WTC11 (cell line): Measurements from ENCODE around the gene ACTRT3. TPM values are rescaled to one million over a fixed set of nuclear protein-coding genes. Genes with fewer than 3 reads are reported as not detected.
A peak's percentile ranks its signal among the peaks of the same experiment; 100 is the strongest.

ENCODE experiments used
- ATAC-seq: fragments of 200-7000 bp; cut with Tn5 transposase; 2 replicates; pipeline ENCODE4 v1.10.0; 2021; ENCODE audit warnings: mild to moderate bottlenecking, moderate library complexity
- CTCF ChIA-PET: fragments of 300-600 bp; sonication (Branson Sonifier 250); formaldehyde crosslinking; loops from one replicate; lab custom pipeline; 2021; ENCODE audit warnings: antibody characterized with exemption; lab: Charles Lee
- POLR2A ChIA-PET: fragments of 350-600 bp; sonication (Branson Sonifier 250); formaldehyde crosslinking; loops from one replicate; lab custom pipeline; 2021; ENCODE audit warnings: antibody characterized with exemption; lab: Charles Lee
- DNase-seq: peaks from one replicate; pipeline ENCODE4 v3.0.0; 2021; ENCODE audit warnings: low spot score
- H3K27ac Mint-ChIP-seq: 2 replicates; pipeline ENCODE4 v1.8.0; 2021; ENCODE audit warnings: mixed read lengths
- H3K27me3 Mint-ChIP-seq: 2 replicates; pipeline ENCODE4 v1.8.0; 2021; ENCODE audit warnings: low read depth, mild to moderate bottlenecking, moderate library complexity, mixed read lengths
- H3K36me3 Mint-ChIP-seq: 2 replicates; pipeline ENCODE4 v1.8.0; 2021; ENCODE audit warnings: mixed read lengths
- H3K4me1 Mint-ChIP-seq: 2 replicates; pipeline ENCODE4 v1.8.0; 2022; ENCODE audit warnings: mixed read lengths
- H3K4me3 Mint-ChIP-seq: 2 replicates; pipeline ENCODE4 v1.8.0; 2021; ENCODE audit warnings: mild to moderate bottlenecking, moderate library complexity, mixed read lengths
- H3K9me3 Mint-ChIP-seq: 2 replicates; pipeline ENCODE4 v1.8.0; 2021; ENCODE audit warnings: mixed read lengths
- CREM ChIP-seq: sonication (generic); formaldehyde crosslinking; IDR thresholded peaks from 2 replicates; pipeline ENCODE4 v1.8.1; 2022; ENCODE audit warnings: mild to moderate bottlenecking, missing genetic modification reagents, moderate library complexity
- FOXP4 ChIP-seq: sonication (generic); formaldehyde crosslinking; IDR thresholded peaks from 2 replicates; pipeline ENCODE4 v1.8.0; 2022; ENCODE audit warnings: mild to moderate bottlenecking, missing genetic modification reagents
- IRF1 ChIP-seq: sonication (generic); formaldehyde crosslinking; IDR thresholded peaks from 2 replicates; pipeline ENCODE4 v1.8.0; 2023; ENCODE audit warnings: missing genetic modification reagents
- IRF2 ChIP-seq: sonication (generic); formaldehyde crosslinking; IDR thresholded peaks from 2 replicates; pipeline ENCODE4 v1.8.0; 2022; ENCODE audit warnings: low read depth, missing genetic modification reagents, borderline replicate concordance
- KAT7 ChIP-seq: sonication (generic); formaldehyde crosslinking; IDR thresholded peaks from 2 replicates; pipeline ENCODE4 v1.8.1; 2023; ENCODE audit warnings: missing genetic modification reagents, mild to moderate bottlenecking, borderline replicate concordance
- OVOL2 ChIP-seq: fragments of 250-450 bp; sonication (Bioruptor Pico); IDR thresholded peaks from 2 replicates; pipeline ENCODE4 v1.9.0; 2021; ENCODE audit warnings: mild to moderate bottlenecking, borderline replicate concordance
- PRDM15 ChIP-seq: sonication (generic); formaldehyde crosslinking; IDR thresholded peaks from 2 replicates; pipeline ENCODE4 v1.8.0; 2022; ENCODE audit warnings: missing genetic modification reagents
- TEAD4 ChIP-seq: sonication (generic); formaldehyde crosslinking; IDR thresholded peaks from 2 replicates; pipeline ENCODE4 v1.8.0; 2022; ENCODE audit warnings: mild to moderate bottlenecking, missing genetic modification reagents
- ZBTB21 ChIP-seq: sonication (generic); formaldehyde crosslinking; IDR thresholded peaks from 2 replicates; pipeline ENCODE4 v1.8.1; 2023; ENCODE audit warnings: mild to moderate bottlenecking, missing genetic modification reagents, borderline replicate concordance
- ZNF121 ChIP-seq: sonication (generic); formaldehyde crosslinking; IDR thresholded peaks from 2 replicates; pipeline ENCODE4 v1.8.0; 2023; ENCODE audit warnings: missing genetic modification reagents
- ZSCAN18 ChIP-seq: fragments of 250-450 bp; sonication (Bioruptor Pico); IDR thresholded peaks from 2 replicates; pipeline ENCODE4 v2.1.2; 2022; ENCODE audit warnings: mild to moderate bottlenecking, moderate library complexity
- total RNA-seq: library from RNA; stranded (reverse); gene quantifications from 3 replicates; pipeline ENCODE4 v1.2.3, GENCODE V29; 2021
- TF ChIP-seq, protein P1 (sequence below): sonication (generic); formaldehyde crosslinking; IDR thresholded peaks from 2 replicates; pipeline ENCODE4 v1.8.0; 2022; ENCODE audit warnings: mild to moderate bottlenecking, missing genetic modification reagents
- TF ChIP-seq, protein P2 (sequence below): fragments of 200-600 bp; IDR thresholded peaks from 2 replicates; pipeline ENCODE4 v1.8.0; 2022; ENCODE audit warnings: antibody characterized with exemption
- TF ChIP-seq, protein P3 (sequence below): sonication (generic); formaldehyde crosslinking; IDR thresholded peaks from 2 replicates; pipeline ENCODE4 v1.8.0; 2023; ENCODE audit warnings: mild to moderate bottlenecking, missing genetic modification reagents
- TF ChIP-seq, protein P4 (sequence below): sonication (generic); formaldehyde crosslinking; IDR thresholded peaks from 2 replicates; pipeline ENCODE4 v1.8.0; 2023; ENCODE audit warnings: missing genetic modification reagents, mild to moderate bottlenecking, borderline replicate concordance

Gene ACTRT3
- total RNA-seq, 1 experiment from 2014 or later = 2.3 TPM

DNA sequence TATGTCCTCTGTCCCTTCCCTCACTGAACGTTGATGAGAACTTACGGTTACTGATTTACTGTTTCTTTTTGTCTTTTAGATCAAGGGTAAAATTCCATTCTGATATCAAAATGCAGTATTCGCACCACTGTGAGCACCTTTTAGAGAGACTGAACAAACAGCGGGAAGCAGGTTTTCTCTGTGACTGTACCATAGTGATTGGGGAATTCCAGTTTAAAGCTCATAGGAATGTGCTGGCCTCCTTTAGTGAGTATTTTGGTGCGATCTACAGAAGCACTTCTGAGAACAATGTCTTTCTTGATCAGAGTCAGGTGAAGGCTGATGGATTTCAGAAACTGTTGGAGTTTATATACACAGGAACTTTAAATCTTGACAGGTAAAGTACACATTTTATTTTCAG lies 4.8 kb upstream of the ACTRT3 start:
- H3K27ac Mint-ChIP-seq = peak overlapping the region; percentile 100
- peaks cover 35% of the 10 kb centered on the region for H3K4me1 Mint-ChIP-seq
- DNase-seq = no peak
- H3K36me3 Mint-ChIP-seq = peaks cover 34% of the 10 kb centered on the region
- ChIA-PET CTCF (interaction anchor here (0.6 kb wide), 2 partner anchors 53 to 636 kb away, joined by 3 read pairs; no protein-coding TSS in a partner anchor), POLR2A (no interaction called here)
- TF ChIP-seq PRDM15 (CRISPR knock-in tag) (no peak), CREM (no peak), ZSCAN18 (CRISPR knock-in tag) (no peak), ZNF121 (CRISPR knock-in tag) (no peak), FOXP4 (CRISPR knock-in tag) (no peak), IRF1 (CRISPR knock-in tag) (no peak), OVOL2 (CRISPR knock-in tag) (no peak), ZBTB21 (CRISPR knock-in tag) (no peak), IRF2 (no peak), TEAD4 (no peak), KAT7 (CRISPR knock-in tag) (no peak)
- TF ChIP-seq, protein P1, sequence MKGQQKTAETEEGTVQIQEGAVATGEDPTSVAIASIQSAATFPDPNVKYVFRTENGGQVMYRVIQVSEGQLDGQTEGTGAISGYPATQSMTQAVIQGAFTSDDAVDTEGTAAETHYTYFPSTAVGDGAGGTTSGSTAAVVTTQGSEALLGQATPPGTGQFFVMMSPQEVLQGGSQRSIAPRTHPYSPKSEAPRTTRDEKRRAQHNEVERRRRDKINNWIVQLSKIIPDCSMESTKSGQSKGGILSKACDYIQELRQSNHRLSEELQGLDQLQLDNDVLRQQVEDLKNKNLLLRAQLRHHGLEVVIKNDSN (CRISPR knock-in tag) = no peak
- TF ChIP-seq, protein P2, sequence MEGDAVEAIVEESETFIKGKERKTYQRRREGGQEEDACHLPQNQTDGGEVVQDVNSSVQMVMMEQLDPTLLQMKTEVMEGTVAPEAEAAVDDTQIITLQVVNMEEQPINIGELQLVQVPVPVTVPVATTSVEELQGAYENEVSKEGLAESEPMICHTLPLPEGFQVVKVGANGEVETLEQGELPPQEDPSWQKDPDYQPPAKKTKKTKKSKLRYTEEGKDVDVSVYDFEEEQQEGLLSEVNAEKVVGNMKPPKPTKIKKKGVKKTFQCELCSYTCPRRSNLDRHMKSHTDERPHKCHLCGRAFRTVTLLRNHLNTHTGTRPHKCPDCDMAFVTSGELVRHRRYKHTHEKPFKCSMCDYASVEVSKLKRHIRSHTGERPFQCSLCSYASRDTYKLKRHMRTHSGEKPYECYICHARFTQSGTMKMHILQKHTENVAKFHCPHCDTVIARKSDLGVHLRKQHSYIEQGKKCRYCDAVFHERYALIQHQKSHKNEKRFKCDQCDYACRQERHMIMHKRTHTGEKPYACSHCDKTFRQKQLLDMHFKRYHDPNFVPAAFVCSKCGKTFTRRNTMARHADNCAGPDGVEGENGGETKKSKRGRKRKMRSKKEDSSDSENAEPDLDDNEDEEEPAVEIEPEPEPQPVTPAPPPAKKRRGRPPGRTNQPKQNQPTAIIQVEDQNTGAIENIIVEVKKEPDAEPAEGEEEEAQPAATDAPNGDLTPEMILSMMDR = no peak
- TF ChIP-seq, protein P3, sequence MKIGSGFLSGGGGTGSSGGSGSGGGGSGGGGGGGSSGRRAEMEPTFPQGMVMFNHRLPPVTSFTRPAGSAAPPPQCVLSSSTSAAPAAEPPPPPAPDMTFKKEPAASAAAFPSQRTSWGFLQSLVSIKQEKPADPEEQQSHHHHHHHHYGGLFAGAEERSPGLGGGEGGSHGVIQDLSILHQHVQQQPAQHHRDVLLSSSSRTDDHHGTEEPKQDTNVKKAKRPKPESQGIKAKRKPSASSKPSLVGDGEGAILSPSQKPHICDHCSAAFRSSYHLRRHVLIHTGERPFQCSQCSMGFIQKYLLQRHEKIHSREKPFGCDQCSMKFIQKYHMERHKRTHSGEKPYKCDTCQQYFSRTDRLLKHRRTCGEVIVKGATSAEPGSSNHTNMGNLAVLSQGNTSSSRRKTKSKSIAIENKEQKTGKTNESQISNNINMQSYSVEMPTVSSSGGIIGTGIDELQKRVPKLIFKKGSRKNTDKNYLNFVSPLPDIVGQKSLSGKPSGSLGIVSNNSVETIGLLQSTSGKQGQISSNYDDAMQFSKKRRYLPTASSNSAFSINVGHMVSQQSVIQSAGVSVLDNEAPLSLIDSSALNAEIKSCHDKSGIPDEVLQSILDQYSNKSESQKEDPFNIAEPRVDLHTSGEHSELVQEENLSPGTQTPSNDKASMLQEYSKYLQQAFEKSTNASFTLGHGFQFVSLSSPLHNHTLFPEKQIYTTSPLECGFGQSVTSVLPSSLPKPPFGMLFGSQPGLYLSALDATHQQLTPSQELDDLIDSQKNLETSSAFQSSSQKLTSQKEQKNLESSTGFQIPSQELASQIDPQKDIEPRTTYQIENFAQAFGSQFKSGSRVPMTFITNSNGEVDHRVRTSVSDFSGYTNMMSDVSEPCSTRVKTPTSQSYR (CRISPR knock-in tag) = no peak
- TF ChIP-seq, protein P4, sequence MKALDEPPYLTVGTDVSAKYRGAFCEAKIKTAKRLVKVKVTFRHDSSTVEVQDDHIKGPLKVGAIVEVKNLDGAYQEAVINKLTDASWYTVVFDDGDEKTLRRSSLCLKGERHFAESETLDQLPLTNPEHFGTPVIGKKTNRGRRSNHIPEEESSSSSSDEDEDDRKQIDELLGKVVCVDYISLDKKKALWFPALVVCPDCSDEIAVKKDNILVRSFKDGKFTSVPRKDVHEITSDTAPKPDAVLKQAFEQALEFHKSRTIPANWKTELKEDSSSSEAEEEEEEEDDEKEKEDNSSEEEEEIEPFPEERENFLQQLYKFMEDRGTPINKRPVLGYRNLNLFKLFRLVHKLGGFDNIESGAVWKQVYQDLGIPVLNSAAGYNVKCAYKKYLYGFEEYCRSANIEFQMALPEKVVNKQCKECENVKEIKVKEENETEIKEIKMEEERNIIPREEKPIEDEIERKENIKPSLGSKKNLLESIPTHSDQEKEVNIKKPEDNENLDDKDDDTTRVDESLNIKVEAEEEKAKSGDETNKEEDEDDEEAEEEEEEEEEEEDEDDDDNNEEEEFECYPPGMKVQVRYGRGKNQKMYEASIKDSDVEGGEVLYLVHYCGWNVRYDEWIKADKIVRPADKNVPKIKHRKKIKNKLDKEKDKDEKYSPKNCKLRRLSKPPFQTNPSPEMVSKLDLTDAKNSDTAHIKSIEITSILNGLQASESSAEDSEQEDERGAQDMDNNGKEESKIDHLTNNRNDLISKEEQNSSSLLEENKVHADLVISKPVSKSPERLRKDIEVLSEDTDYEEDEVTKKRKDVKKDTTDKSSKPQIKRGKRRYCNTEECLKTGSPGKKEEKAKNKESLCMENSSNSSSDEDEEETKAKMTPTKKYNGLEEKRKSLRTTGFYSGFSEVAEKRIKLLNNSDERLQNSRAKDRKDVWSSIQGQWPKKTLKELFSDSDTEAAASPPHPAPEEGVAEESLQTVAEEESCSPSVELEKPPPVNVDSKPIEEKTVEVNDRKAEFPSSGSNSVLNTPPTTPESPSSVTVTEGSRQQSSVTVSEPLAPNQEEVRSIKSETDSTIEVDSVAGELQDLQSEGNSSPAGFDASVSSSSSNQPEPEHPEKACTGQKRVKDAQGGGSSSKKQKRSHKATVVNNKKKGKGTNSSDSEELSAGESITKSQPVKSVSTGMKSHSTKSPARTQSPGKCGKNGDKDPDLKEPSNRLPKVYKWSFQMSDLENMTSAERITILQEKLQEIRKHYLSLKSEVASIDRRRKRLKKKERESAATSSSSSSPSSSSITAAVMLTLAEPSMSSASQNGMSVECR (CRISPR knock-in tag) = no peak
- TF ChIP-seq, all 79 proteins: peak for 0
- peak overlapping the region; percentile 98 for H3K4me3 Mint-ChIP-seq
- ATAC-seq = no peak
- H3K27me3 Mint-ChIP-seq = no peaks in the 10 kb centered on the region; the same call in 1 of the 2 replicates
- H3K9me3 Mint-ChIP-seq = no peaks in the 10 kb centered on the region
